Measurements from ENCODE around the gene PSAPL1. TPM values are rescaled to one million over a fixed set of nuclear protein-coding genes. Genes with fewer than 3 reads are reported as not detected.
A peak's percentile ranks its signal among the peaks of the same experiment; 100 is the strongest.

The PSAPL1 gene
- total RNA-seq, 2 experiments from 2014 or later = not detected

GRCh38 chr4:7414736-7415510, 19.8 kb downstream of the PSAPL1 start:
- DNase-seq (no peak), ATAC-seq (no peak)
- Mint-ChIP-seq H3K9me3 (ENCODE audit: low read depth) (peaks cover 9% of the 10 kb centered on the region), H3K4me3 (no peak overlapping the region), H3K27me3 (peaks cover 8% of the 10 kb centered on the region), H3K4me1 (no peaks in the 10 kb centered on the region), H3K36me3 (no peaks in the 10 kb centered on the region), H3K27ac (no peak overlapping the region)
- CTCF ChIA-PET = no interaction called here

GRCh38 chr4:7414046-7414445, 20.7 kb downstream of the PSAPL1 start:
- no peak overlapping the region for H3K27ac Mint-ChIP-seq
- no peak for ATAC-seq
- DNase-seq = no peak
- no peaks in the 10 kb centered on the region for H3K36me3 Mint-ChIP-seq
- H3K27me3 Mint-ChIP-seq = peaks cover 8% of the 10 kb centered on the region
- H3K4me3 Mint-ChIP-seq = no peak overlapping the region
- CTCF ChIA-PET = no interaction called here
- no peaks in the 10 kb centered on the region for H3K4me1 Mint-ChIP-seq
- peaks cover 13% of the 10 kb centered on the region for H3K9me3 Mint-ChIP-seq (ENCODE audit: low read depth)

- peaks cover 8% of the 10 kb centered on the region for H3K27me3 Mint-ChIP-seq
Observed at GRCh38 chr4:7412554-7412912, 22.2 kb downstream of the PSAPL1 start.

GRCh38 chr4:7411896-7412553, 22.7 kb downstream of the PSAPL1 start:
- Mint-ChIP-seq H3K4me3 (no peak overlapping the region), H3K27me3 (peaks cover 8% of the 10 kb centered on the region), H3K4me1 (no peaks in the 10 kb centered on the region), H3K27ac (no peak overlapping the region), H3K9me3 (ENCODE audit: low read depth) (peaks cover 18% of the 10 kb centered on the region), H3K36me3 (no peaks in the 10 kb centered on the region)
- CTCF ChIA-PET = no interaction called here
- DNase-seq = no peak
- ATAC-seq = no peak

More at GRCh38 chr4:7412554-7412912, 22.2 kb downstream of the PSAPL1 start:
- Mint-ChIP-seq H3K36me3 (no peaks in the 10 kb centered on the region), H3K4me3 (no peak overlapping the region), H3K9me3 (ENCODE audit: low read depth) (peaks cover 18% of the 10 kb centered on the region), H3K27ac (no peak overlapping the region), H3K4me1 (no peaks in the 10 kb centered on the region)
- no peak for DNase-seq
- no peak for ATAC-seq
- CTCF ChIA-PET = no interaction called here

GRCh38 chr4:7411491-7411890, 23.2 kb downstream of the PSAPL1 start:
- ATAC-seq = no peak
- H3K27me3 Mint-ChIP-seq = peaks cover 12% of the 10 kb centered on the region
- no peaks in the 10 kb centered on the region for H3K36me3 Mint-ChIP-seq
- no peak overlapping the region for H3K27ac Mint-ChIP-seq
- no peaks in the 10 kb centered on the region for H3K4me1 Mint-ChIP-seq
- no peak for DNase-seq
- peaks cover 14% of the 10 kb centered on the region for H3K9me3 Mint-ChIP-seq (ENCODE audit: low read depth)
- H3K4me3 Mint-ChIP-seq = no peak overlapping the region
- CTCF ChIA-PET = no interaction called here

GRCh38 chr4:7410446-7410845, 24.3 kb downstream of the PSAPL1 start:
- DNase-seq (no peak), ATAC-seq (no peak)
- H3K4me3 Mint-ChIP-seq = no peak overlapping the region
- no peak overlapping the region for H3K27ac Mint-ChIP-seq
- H3K4me1 Mint-ChIP-seq = no peaks in the 10 kb centered on the region
- H3K9me3 Mint-ChIP-seq (ENCODE audit: low read depth) = peaks cover 12% of the 10 kb centered on the region
- no peaks in the 10 kb centered on the region for H3K36me3 Mint-ChIP-seq
- CTCF ChIA-PET = no interaction called here
- peaks cover 19% of the 10 kb centered on the region for H3K27me3 Mint-ChIP-seq

- CTCF ChIA-PET = no interaction called here
- ATAC-seq (no peak), DNase-seq (no peak)
- Mint-ChIP-seq H3K4me1 (no peaks in the 10 kb centered on the region), H3K27ac (no peak overlapping the region), H3K36me3 (no peaks in the 10 kb centered on the region), H3K4me3 (no peak overlapping the region), H3K9me3 (ENCODE audit: low read depth) (peaks cover 12% of the 10 kb centered on the region), H3K27me3 (peaks cover 16% of the 10 kb centered on the region)
Observed at GRCh38 chr4:7408166-7408565, 26.6 kb downstream of the PSAPL1 start.

GRCh38 chr4:7403001-7403400, 31.7 kb downstream of the PSAPL1 start:
- H3K36me3 Mint-ChIP-seq = no peaks in the 10 kb centered on the region
- H3K4me1 Mint-ChIP-seq = no peaks in the 10 kb centered on the region
- no peak overlapping the region for H3K4me3 Mint-ChIP-seq
- H3K27ac Mint-ChIP-seq = no peak overlapping the region
- peaks cover 26% of the 10 kb centered on the region for H3K27me3 Mint-ChIP-seq
- no peak for DNase-seq
- ATAC-seq = no peak
- CTCF ChIA-PET = no interaction called here
- no peaks in the 10 kb centered on the region for H3K9me3 Mint-ChIP-seq (ENCODE audit: low read depth)

- DNase-seq (no peak), ATAC-seq (no peak)
- CTCF ChIA-PET = no interaction called here
Observed at GRCh38 chr4:7402526-7402925, 32.2 kb downstream of the PSAPL1 start.

GRCh38 chr4:7400671-7401298, 33.9 kb downstream of the PSAPL1 start:
- CTCF ChIA-PET = no interaction called here
- Mint-ChIP-seq H3K4me1 (no peaks in the 10 kb centered on the region), H3K4me3 (no peak overlapping the region), H3K9me3 (ENCODE audit: low read depth) (no peaks in the 10 kb centered on the region), H3K36me3 (no peaks in the 10 kb centered on the region), H3K27ac (no peak overlapping the region), H3K27me3 (peaks cover 24% of the 10 kb centered on the region)
- DNase-seq (no peak), ATAC-seq (no peak)

More at GRCh38 chr4:7402526-7402925, 32.2 kb downstream of the PSAPL1 start:
- Mint-ChIP-seq H3K4me3 (no peak overlapping the region), H3K27me3 (peaks cover 29% of the 10 kb centered on the region), H3K36me3 (no peaks in the 10 kb centered on the region), H3K9me3 (ENCODE audit: low read depth) (no peaks in the 10 kb centered on the region), H3K27ac (no peak overlapping the region), H3K4me1 (no peaks in the 10 kb centered on the region)

GRCh38 chr4:7399440-7400234, 35.1 kb downstream of the PSAPL1 start:
- Mint-ChIP-seq H3K4me3 (no peak overlapping the region), H3K27me3 (peaks cover 20% of the 10 kb centered on the region), H3K36me3 (no peaks in the 10 kb centered on the region), H3K9me3 (ENCODE audit: low read depth) (no peaks in the 10 kb centered on the region), H3K27ac (no peak overlapping the region), H3K4me1 (no peaks in the 10 kb centered on the region)
- CTCF ChIA-PET = no interaction called here
- DNase-seq (no peak), ATAC-seq (no peak)

GRCh38 chr4:7398788-7399439, 35.8 kb downstream of the PSAPL1 start:
- ATAC-seq (no peak), DNase-seq (no peak)
- H3K4me3 Mint-ChIP-seq = no peak overlapping the region
- no peaks in the 10 kb centered on the region for H3K4me1 Mint-ChIP-seq
- H3K36me3 Mint-ChIP-seq = no peaks in the 10 kb centered on the region
- CTCF ChIA-PET = no interaction called here
- H3K9me3 Mint-ChIP-seq (ENCODE audit: low read depth) = no peaks in the 10 kb centered on the region
- no peak overlapping the region for H3K27ac Mint-ChIP-seq
- peaks cover 18% of the 10 kb centered on the region for H3K27me3 Mint-ChIP-seq

- Mint-ChIP-seq H3K4me1 (no peaks in the 10 kb centered on the region), H3K36me3 (no peaks in the 10 kb centered on the region)
Observed at GRCh38 chr4:7398104-7398423, 36.7 kb downstream of the PSAPL1 start.

More at GRCh38 chr4:7398104-7398423, 36.7 kb downstream of the PSAPL1 start:
- Mint-ChIP-seq H3K27ac (no peak overlapping the region), H3K4me3 (no peak overlapping the region), H3K9me3 (ENCODE audit: low read depth) (no peaks in the 10 kb centered on the region), H3K27me3 (peaks cover 18% of the 10 kb centered on the region)
- DNase-seq (peak; percentile 36), ATAC-seq (no peak)
- CTCF ChIA-PET = no interaction called here

All from activated CD8-positive, alpha-beta memory T cell treated with anti-CD3 and anti-CD28 coated beads, Interleukin-2, amount 10 ng/mL, durations not matched to agents 7 days and 5 days (primary cell).